Endothelial cell of umbilical vein (primary cell): ENCODE measurements around the gene MRM2. TPM values are rescaled to one million over a fixed set of nuclear protein-coding genes. Genes with fewer than 3 reads are reported as not detected.

Experiments used
- BruUV-seq: library from RNA; stranded (reverse); fragments of 400-500 nt; replicated peaks from 2 replicates; lab custom pipeline; 2021; lab: Mats Ljungman, UMichigan
- CTCF ChIA-PET: fragments of 300-600, 350-600 bp; sonication (Branson Sonifier 250); formaldehyde crosslinking; loops from one replicate; lab custom pipeline; 2021; ENCODE audit warnings: antibody characterized with exemption, inconsistent platforms; lab: Charles Lee
- POLR2A ChIA-PET: fragments of 300-600, 350-600 bp; sonication (Branson Sonifier 250); formaldehyde crosslinking; loops from one replicate; lab custom pipeline; 2021; ENCODE audit warnings: antibody characterized with exemption, inconsistent platforms; lab: Charles Lee
- DNase-seq: peaks from one replicate; pipeline ENCODE4 v3.0.0-alpha.2; 2011; ENCODE audit warnings: low read depth, low spot score
- FAIRE-seq: peaks from 2 replicates; lab custom pipeline; 2011; peaks lifted over from hg19 to GRCh38; lab: Jason Lieb, UNC
- H2AFZ ChIP-seq: 2 replicates; pipeline ENCODE4 v1.6.0; 2012; ENCODE audit warnings: low read depth, low read length, control low read depth, inconsistent platforms
- H3K27ac ChIP-seq: 2 replicates; pipeline ENCODE4 v1.5.1; 2011; ENCODE audit warnings: low read depth, mild to moderate bottlenecking, control low read depth, low read length, moderate library complexity; ENCODE audit not compliant: insufficient read depth
- H3K27me3 ChIP-seq, 2 experiments: 2 replicates each; pipeline versions ENCODE4 v1.6.0 to v1.6.1; 2011; ENCODE audit warnings: low read length in 2 of 2, mixed read lengths in 1 of 2; ENCODE audit not compliant: control insufficient read depth in 2 of 2, insufficient read depth in 2 of 2
- H3K36me3 ChIP-seq, 2 experiments: 2 replicates in 1 of 2; 3 replicates in 1 of 2; pipeline ENCODE4 v1.5.1; 2011; ENCODE audit warnings: low read length in 2 of 2, mild to moderate bottlenecking in 1 of 2, moderate library complexity in 1 of 2; ENCODE audit not compliant: control insufficient read depth in 2 of 2, insufficient read depth in 2 of 2; ENCODE audit errors: extremely low read depth in 1 of 2
- H3K4me1 ChIP-seq: 3 replicates; pipeline ENCODE4 v1.5.1; 2011; ENCODE audit warnings: mild to moderate bottlenecking, low read length; ENCODE audit not compliant: control insufficient read depth, insufficient read depth; ENCODE audit errors: extremely low read depth
- H3K4me2 ChIP-seq: 2 replicates; pipeline ENCODE4 v1.6.1; 2011; ENCODE audit warnings: low read length, control low read depth, mixed read lengths; ENCODE audit not compliant: insufficient read depth
- H3K4me3 ChIP-seq, 3 experiments: fragments of 200-600 bp in 1 of 3; sonication (generic), shearing (Covaris generic) in 1 of 3; replicated peaks in 1 of 3; 2 replicates each; pipeline ENCODE4 v1.5.1; 2011 to 2016; ENCODE audit warnings: control low read depth in 3 of 3, low read length in 3 of 3, mild to moderate bottlenecking in 2 of 3, inconsistent platforms in 1 of 3, low read depth in 1 of 3, moderate library complexity in 1 of 3; ENCODE audit not compliant: insufficient read depth in 1 of 3
- H3K79me2 ChIP-seq: 2 replicates; pipeline ENCODE4 v1.6.0; 2012; ENCODE audit warnings: low read length, inconsistent platforms; ENCODE audit not compliant: control insufficient read depth, insufficient read depth
- H3K9ac ChIP-seq: replicated peaks from 2 replicates; pipeline ENCODE3; 2011; ENCODE audit warnings: low read length, control low read depth; ENCODE audit not compliant: insufficient read depth; ENCODE audit errors: extremely low read depth
- H3K9me1 ChIP-seq: replicated peaks from 3 replicates; pipeline ENCODE4 v1.6.0; 2011; ENCODE audit warnings: mild to moderate bottlenecking, low read length; ENCODE audit not compliant: control insufficient read depth, insufficient read depth; ENCODE audit errors: extremely low read depth
- H3K9me3 ChIP-seq: replicated peaks from 2 replicates; pipeline ENCODE4 v1.5.1; 2012; ENCODE audit warnings: low read length, inconsistent platforms; ENCODE audit not compliant: control insufficient read depth, insufficient read depth
- H4K20me1 ChIP-seq: replicated peaks from 2 replicates; pipeline ENCODE3; 2011; ENCODE audit warnings: mild to moderate bottlenecking, low read length; ENCODE audit not compliant: control insufficient read depth, insufficient read depth; ENCODE audit errors: extremely low read depth
- CTCF ChIP-seq, 2 donors: IDR thresholded peaks; 1 replicate in 1 of 2; 2 replicates in 1 of 2; pipeline ENCODE4 v1.5.1; 2011; ENCODE audit warnings: low read length in 2 of 2, mild to moderate bottlenecking in 2 of 2, moderate library complexity in 2 of 2, control low read depth in 1 of 2, inconsistent platforms in 1 of 2, low read depth in 1 of 2; ENCODE audit not compliant: insufficient read depth in 1 of 2; ENCODE audit errors: extremely low read depth in 1 of 2
- EZH2 ChIP-seq: IDR thresholded peaks from 2 replicates; pipeline ENCODE4 v1.6.1; 2012; ENCODE audit warnings: borderline replicate concordance, low read depth, mild to moderate bottlenecking, moderate library complexity, low read length, inconsistent platforms; ENCODE audit not compliant: severe bottlenecking
- FOS ChIP-seq: IDR thresholded peaks from 2 replicates; pipeline ENCODE4 v1.6.1; 2011; ENCODE audit warnings: mild to moderate bottlenecking, low read length, moderate library complexity, borderline replicate concordance; ENCODE audit not compliant: insufficient read depth
- GATA2 ChIP-seq: IDR thresholded peaks from 2 replicates; pipeline ENCODE4 v1.7.0; 2011; ENCODE audit warnings: low read depth, mild to moderate bottlenecking, moderate library complexity, mixed read lengths, low read length; ENCODE audit not compliant: insufficient read length, insufficient read depth
- JUN ChIP-seq: IDR thresholded peaks from 2 replicates; pipeline ENCODE4 v1.6.1; 2011; ENCODE audit warnings: borderline replicate concordance, low read depth; ENCODE audit not compliant: insufficient read length, insufficient read depth
- MAX ChIP-seq: IDR thresholded peaks from 2 replicates; pipeline ENCODE4 v1.6.1; 2011; ENCODE audit not compliant: insufficient read depth, insufficient read length
- MYC ChIP-seq: IDR thresholded peaks from one replicate; pipeline ENCODE4 v1.6.1; 2011; ENCODE audit warnings: mild to moderate bottlenecking, low read depth, low read length
- POLR2A ChIP-seq: IDR thresholded peaks from 2 replicates; pipeline ENCODE4 v1.6.1; 2012; ENCODE audit warnings: low read depth, mild to moderate bottlenecking, control low read depth, low read length
- POLR2AphosphoS5 ChIP-seq: IDR thresholded peaks from 2 replicates; pipeline ENCODE4 v1.6.1; 2012; ENCODE audit warnings: low read depth, mild to moderate bottlenecking, control low read depth, low read length, moderate library complexity; ENCODE audit not compliant: insufficient read depth
- dilution Hi-C: fragments of 300-500 bp; cut with MboI; formaldehyde crosslinking; loops from one replicate; pipeline ENCODE4 v1.15.0; 2019; ENCODE audit warnings: low sequenced_read_pairs; ENCODE audit not compliant: extremely low pct_ligation_motif_present
- intact Hi-C: fragments of 100-400 bp; cut with micrococcal nuclease; formaldehyde crosslinking; loops from one replicate; pipeline ENCODE4 v1.10.0; 2022
- polyA plus RNA-seq, 4 experiments: library from polyadenylated mRNA; depleted of rRNA in 3 of 4; stranded (reverse) in 3 of 4; unstranded in 1 of 4; fragments of >200 nt; gene quantifications; 2 replicates each; pipeline versions ENCODE4 v1.2.1 to v1.2.3, GENCODE V29; 2011 to 2012; ENCODE audit warnings: missing spikeins in 1 of 4
- total RNA-seq: library from RNA; stranded (reverse); gene quantifications from 2 replicates; pipeline ENCODE4 v1.2.3, GENCODE V29; 2021

Gene MRM2
- total and polyA plus RNA-seq, 2 donors (not counting 3 experiments of a cell fraction or from before 2014, with no cell fraction given), result 10.6 to 20.8 TPM

GRCh38 chr7:2225830-2226229 lies 16.2 kb downstream of the MRM2 start:
- H2AFZ ChIP-seq, result no peak overlapping the region
- peaks cover 8% of the 10 kb centered on the region for H3K79me2 ChIP-seq
- DNase-seq (no peak), FAIRE-seq (no peak)
- H3K4me3 ChIP-seq, result no peak overlapping the region
- TF ChIP-seq JUN (no peak), EZH2 (no peak), POLR2AphosphoS5 (no peak), CTCF (IDR thresholded peaks at IDR 0.05; ENCODE audit: extremely low read depth in 1 of 2, insufficient read depth in 1 of 2, low read depth in 1 of 2, low read length in 2 of 2) (no peak), MAX (no peak), GATA2 (no peak), POLR2A (no peak), MYC (no peak), FOS (no peak)
- H4K20me1 ChIP-seq, result no peaks in the 10 kb centered on the region
- ChIA-PET CTCF (no interaction called here), POLR2A (no interaction called here)
- H3K27me3 ChIP-seq, result no peaks in the 10 kb centered on the region
- dilution Hi-C loops, result no loop called here
- peaks cover 8 to 39% of the 10 kb centered on the region in 2 experiments for H3K36me3 ChIP-seq
- H3K4me1 ChIP-seq, result no peaks in the 10 kb centered on the region
- no peaks in the 10 kb centered on the region for H3K9me3 ChIP-seq
- no peaks in the 10 kb centered on the region for H3K9me1 ChIP-seq
- BruUV-seq, result no TSS peak
- no peak overlapping the region for H3K9ac ChIP-seq
- H3K4me2 ChIP-seq, result no peak overlapping the region
- no peak overlapping the region for H3K27ac ChIP-seq
- intact Hi-C loops, result no loop called here
